Astrocyte of the spinal cord (primary cell): ENCODE measurements around the gene PLPPR5.

Source experiments
- DNase-seq: peaks from one replicate; pipeline ENCODE4 v3.0.0; 2011; ENCODE audit warnings: low read depth, low spot score
- H3K4me3 ChIP-seq: 2 replicates; pipeline ENCODE4 v1.5.1; 2011; ENCODE audit warnings: low read depth, mild to moderate bottlenecking, low read length, moderate library complexity
- CTCF ChIP-seq: IDR thresholded peaks from 2 replicates; pipeline ENCODE4 v1.5.1; 2012; ENCODE audit warnings: low read depth, mild to moderate bottlenecking, low read length, inconsistent platforms
- in situ Hi-C: cut with HindIII; loops from 2 replicates; pipeline ENCODE4 v1.10.0; 2017; ENCODE audit warnings: low sequenced_read_pairs

The PLPPR5 gene

GRCh38 chr1:99007366-99007765 is 2.7 kb upstream of the PLPPR5 start:
- in situ Hi-C loops = no loop called here
- no peak for TF ChIP-seq CTCF
- DNase-seq = no peak
- no peak overlapping the region for H3K4me3 ChIP-seq

GRCh38 chr1:99005537-99005942 is 879 bp upstream of the PLPPR5 start:
- TF ChIP-seq CTCF = no peak
- no peak for DNase-seq
- in situ Hi-C loops = no loop called here
- H3K4me3 ChIP-seq = no peak overlapping the region

- in situ Hi-C loops = no loop called here
- DNase-seq = no peak
- peak overlapping the region; percentile 30 for H3K4me3 ChIP-seq
- TF ChIP-seq CTCF = no peak
Measured at GRCh38 chr1:99004254-99004860, 304 bp downstream of the PLPPR5 start.

- peak overlapping the region; percentile 30 for H3K4me3 ChIP-seq
- in situ Hi-C loops = no loop called here
- no peak for DNase-seq
- no peak for TF ChIP-seq CTCF
Measured at GRCh38 chr1:99003581-99004253, 944 bp downstream of the PLPPR5 start.

GRCh38 chr1:98992844-98993243 is 11.8 kb downstream of the PLPPR5 start:
- DNase-seq = no peak
- no peak overlapping the region for H3K4me3 ChIP-seq
- in situ Hi-C loops = no loop called here
- TF ChIP-seq CTCF = no peak

- in situ Hi-C loops = no loop called here
- TF ChIP-seq CTCF = peak; percentile 26
- peak; percentile 97 for DNase-seq
- H3K4me3 ChIP-seq = no peak overlapping the region
Measured at GRCh38 chr1:98991127-98992012, 13.3 kb downstream of the PLPPR5 start.
